Body of pancreas (tissue), 4 donors: Measurements from ENCODE around the gene IFNAR1. TPM values are rescaled to one million over a fixed set of nuclear protein-coding genes. Genes with fewer than 3 reads are reported as not detected.
A peak's percentile ranks its signal among the peaks of the same experiment; 100 is the strongest.

Experiments used
- ATAC-seq: fragments of 150-250 bp; one replicate; pipeline ENCODE4 v1.9.1; 2016
- DNase-seq, 4 donors: peaks; one replicate each; pipeline ENCODE4 v3.0.0-alpha.2; 2019
- H3K27ac ChIP-seq, 4 donors: fragments of 200-600 bp; sonication (generic); 1 replicate in 3 of 4; 2 replicates in 1 of 4; pipeline versions ENCODE4 v1.5.1 to v1.6.1; 2016 to 2019; ENCODE audit warnings: mild to moderate bottlenecking in 1 of 4, mixed read lengths in 1 of 4, moderate library complexity in 1 of 4
- H3K27me3 ChIP-seq, 2 donors: fragments of 200-600 bp; sonication (generic); one replicate each; pipeline ENCODE4 v1.6.0; 2016; ENCODE audit warnings: mild to moderate bottlenecking in 1 of 2
- H3K36me3 ChIP-seq, 2 donors: fragments of 200-600 bp; sonication (generic); replicated peaks in 1 of 2; 2 replicates each; pipeline ENCODE4 v1.5.1; 2016; ENCODE audit warnings: low read depth in 2 of 2; ENCODE audit not compliant: insufficient read depth in 1 of 2
- H3K4me1 ChIP-seq: fragments of 200-600 bp; sonication (generic); one replicate; pipeline ENCODE4 v1.6.0; 2016
- H3K4me3 ChIP-seq, 2 donors: fragments of 200-600 bp; sonication (generic); 1 replicate in 1 of 2; 2 replicates in 1 of 2; pipeline ENCODE4 v1.5.1; 2016 to 2019
- H3K9me3 ChIP-seq, 3 donors: fragments of 200-600 bp; sonication (generic); 1 replicate in 2 of 3; 2 replicates in 1 of 3; pipeline ENCODE4 v1.5.1; 2016
- POLR2A ChIP-seq, 3 donors: fragments of 450-650 bp; IDR thresholded peaks; one replicate each; pipeline ENCODE4 v1.6.1; 2016; ENCODE audit warnings: antibody characterized with exemption in 3 of 3, mild to moderate bottlenecking in 2 of 3
- WGBS, 2 donors: methylation state at CpG; one replicate each; pipeline ENCODE4 v1.1.5; 2017; 5-methylcytosine and 5-hydroxymethylcytosine counted together
- intact Hi-C: fragments of 100-400 bp; cut with DNase I; formaldehyde crosslinking; loops from one replicate; pipeline ENCODE4 v1.15.1; 2023
- total RNA-seq, 2 donors: library from RNA; depleted of rRNA; stranded (reverse); fragments of >200 nt; gene quantifications; one replicate each; pipeline ENCODE4 v1.1.0, GENCODE V29; 2016
- TF ChIP-seq, protein P1 (sequence below), 7 experiments: fragments of 450-650 bp in 4 of 7; fragments of 200-600 bp in 3 of 7; sonication (generic) in 3 of 7; IDR thresholded peaks; one replicate each; pipeline ENCODE4 v1.5.1; 2016 to 2019; ENCODE audit warnings: antibody characterized with exemption in 7 of 7

Gene IFNAR1
- total RNA-seq, 2 donors from 2014 or later: 14.2 to 17.9 TPM

GRCh38 chr21:33325222-33326067 is 675 bp downstream of the IFNAR1 start:
- ATAC-seq (peak; percentile 62), DNase-seq (peak; percentile 73 to 83 (median 81))
- intact Hi-C loops: no loop called here
- whole genome bisulfite sequencing, 2 donors: 0% methylated on average over 24 to 26 of the region's 28 CpGs
- Histone ChIP-seq H3K27me3 (no peaks in the 10 kb centered on the region), H3K9me3 (no peaks in the 10 kb centered on the region), H3K36me3 (no peaks in the 10 kb centered on the region), H3K27ac (peak overlapping the region; percentile 93 to 100 (median 98)), H3K4me1 (peaks cover 24% of the 10 kb centered on the region), H3K4me3 (peak overlapping the region; percentile 59 to 71)
- peak in 1 of 3 donors; percentile 64 for TF ChIP-seq POLR2A (IDR thresholded peaks at IDR 0.05)
- TF ChIP-seq, protein P1, sequence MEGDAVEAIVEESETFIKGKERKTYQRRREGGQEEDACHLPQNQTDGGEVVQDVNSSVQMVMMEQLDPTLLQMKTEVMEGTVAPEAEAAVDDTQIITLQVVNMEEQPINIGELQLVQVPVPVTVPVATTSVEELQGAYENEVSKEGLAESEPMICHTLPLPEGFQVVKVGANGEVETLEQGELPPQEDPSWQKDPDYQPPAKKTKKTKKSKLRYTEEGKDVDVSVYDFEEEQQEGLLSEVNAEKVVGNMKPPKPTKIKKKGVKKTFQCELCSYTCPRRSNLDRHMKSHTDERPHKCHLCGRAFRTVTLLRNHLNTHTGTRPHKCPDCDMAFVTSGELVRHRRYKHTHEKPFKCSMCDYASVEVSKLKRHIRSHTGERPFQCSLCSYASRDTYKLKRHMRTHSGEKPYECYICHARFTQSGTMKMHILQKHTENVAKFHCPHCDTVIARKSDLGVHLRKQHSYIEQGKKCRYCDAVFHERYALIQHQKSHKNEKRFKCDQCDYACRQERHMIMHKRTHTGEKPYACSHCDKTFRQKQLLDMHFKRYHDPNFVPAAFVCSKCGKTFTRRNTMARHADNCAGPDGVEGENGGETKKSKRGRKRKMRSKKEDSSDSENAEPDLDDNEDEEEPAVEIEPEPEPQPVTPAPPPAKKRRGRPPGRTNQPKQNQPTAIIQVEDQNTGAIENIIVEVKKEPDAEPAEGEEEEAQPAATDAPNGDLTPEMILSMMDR (IDR thresholded peaks at IDR 0.05): no peak

- 82 to 83% methylated on average over 3 of the region's 3 CpGs for WGBS, 2 donors
- intact Hi-C loops: no loop called here
- H3K27me3 ChIP-seq: no peaks in the 10 kb centered on the region
- peaks cover 24% of the 10 kb centered on the region for H3K4me1 ChIP-seq
- H3K4me3 ChIP-seq: no peak overlapping the region
- DNase-seq (no peak), ATAC-seq (no peak)
- H3K36me3 ChIP-seq: no peaks in the 10 kb centered on the region
- H3K9me3 ChIP-seq: no peaks in the 10 kb centered on the region
- TF ChIP-seq, protein P1 (IDR thresholded peaks at IDR 0.05): no peak
- TF ChIP-seq POLR2A (IDR thresholded peaks at IDR 0.05): no peak
- no peak overlapping the region for H3K27ac ChIP-seq
Observed at GRCh38 chr21:33327326-33327725, 2.6 kb downstream of the IFNAR1 start.

DNA sequence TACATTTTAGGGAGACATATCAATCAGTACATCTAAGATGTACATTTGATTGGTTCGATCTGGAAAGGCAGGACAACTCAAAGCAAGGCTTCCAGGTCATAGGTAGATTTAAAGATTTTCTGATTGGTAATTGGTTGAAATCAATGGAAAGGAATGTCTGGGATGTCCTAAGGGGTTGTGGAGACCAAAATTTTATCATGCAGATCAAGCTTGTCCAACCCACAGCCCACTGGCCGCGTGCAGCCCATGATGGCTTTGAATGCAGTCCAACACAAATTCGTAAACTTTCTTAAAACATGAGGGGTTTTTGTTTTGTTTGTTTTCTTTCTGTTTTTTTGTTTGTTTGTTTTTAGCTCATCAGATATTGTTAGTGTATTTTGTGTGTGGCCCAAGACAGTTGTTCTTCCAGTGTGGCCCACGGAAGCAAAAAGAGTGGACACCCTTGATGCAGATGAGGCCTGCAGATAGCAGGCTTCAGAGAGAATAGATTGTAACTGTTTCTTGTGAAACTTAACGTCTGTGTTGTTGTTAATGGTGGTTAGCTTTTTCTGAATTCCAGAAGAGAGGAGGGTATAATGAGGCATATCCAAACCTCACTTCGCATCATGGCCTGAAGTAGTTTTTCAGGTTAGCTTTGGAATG is 3.1 kb downstream of the IFNAR1 start:
- WGBS, 2 donors: 77 to 89% methylated on average over 7 of the region's 7 CpGs
- Histone ChIP-seq H3K36me3 (no peaks in the 10 kb centered on the region), H3K27ac (no peak overlapping the region), H3K9me3 (peaks cover 0 to 3% (median 0%) of the 10 kb centered on the region in 3 donors), H3K4me3 (no peak overlapping the region), H3K4me1 (peaks cover 24% of the 10 kb centered on the region), H3K27me3 (no peaks in the 10 kb centered on the region)
- intact Hi-C loops: no loop called here
- no peak for ATAC-seq
- DNase-seq: no peak
- TF ChIP-seq, protein P1 (IDR thresholded peaks at IDR 0.05): no peak
- no peak for TF ChIP-seq POLR2A (IDR thresholded peaks at IDR 0.05)

GRCh38 chr21:33330726-33331125 is 6.0 kb downstream of the IFNAR1 start:
- intact Hi-C loops: no loop called here
- ATAC-seq (no peak), DNase-seq (no peak)
- Histone ChIP-seq H3K9me3 (peaks cover 0 to 6% (median 0%) of the 10 kb centered on the region in 3 donors), H3K4me3 (no peak overlapping the region), H3K27me3 (no peaks in the 10 kb centered on the region), H3K27ac (no peak overlapping the region), H3K36me3 (no peaks in the 10 kb centered on the region), H3K4me1 (peaks cover 21% of the 10 kb centered on the region)
- 99 to 100% methylated on average over 3 of the region's 3 CpGs for WGBS, 2 donors
- no peak for TF ChIP-seq POLR2A (IDR thresholded peaks at IDR 0.05)
- TF ChIP-seq, protein P1 (IDR thresholded peaks at IDR 0.05): no peak
